K562 (cell line): Measurements from ENCODE around the gene TESK1. TPM values are rescaled to one million over a fixed set of nuclear protein-coding genes. Genes with fewer than 3 reads are reported as not detected.

Experiments
- ASH1L ChIP-seq: fragments of 450-650 bp; IDR thresholded peaks from 2 replicates; pipeline ENCODE4 v1.6.1; 2018; ENCODE audit warnings: borderline replicate concordance, mild to moderate bottlenecking, low read depth; ENCODE audit not compliant: partially characterized antibody
- CBX2 ChIP-seq: fragments of 200-600 bp; sonication (generic); IDR thresholded peaks from one replicate; pipeline ENCODE4 v1.6.1; 2012; ENCODE audit warnings: mild to moderate bottlenecking, low read length, inconsistent platforms; ENCODE audit not compliant: insufficient read depth, poor library complexity, severe bottlenecking
- CBX3 ChIP-seq, 2 experiments: IDR thresholded peaks; 1 replicate in 1 of 2; 2 replicates in 1 of 2; pipeline ENCODE4 v1.6.1; 2012; ENCODE audit warnings: inconsistent platforms in 2 of 2, low read length in 2 of 2, borderline replicate concordance in 1 of 2, control low read depth in 1 of 2
- CXXC5 ChIP-seq: fragments of 250-450 bp; sonication (Bioruptor Pico); IDR thresholded peaks from 2 replicates; pipeline ENCODE4 v1.8.0; 2022; ENCODE audit warnings: inconsistent platforms, mild to moderate bottlenecking, moderate library complexity
- DACH1 ChIP-seq: fragments of 450-650 bp; IDR thresholded peaks from 2 replicates; pipeline ENCODE4 v1.6.1; 2018; ENCODE audit not compliant: partially characterized antibody
- E2F3 ChIP-seq: fragments of 250-450 bp; sonication (Bioruptor Pico); IDR thresholded peaks from 2 replicates; pipeline ENCODE4 v1.4.0; 2020; ENCODE audit warnings: mild to moderate bottlenecking
- EP400 ChIP-seq: fragments of 450-650 bp; IDR thresholded peaks from 2 replicates; pipeline ENCODE4 v1.6.1; 2017; ENCODE audit warnings: antibody characterized with exemption, mild to moderate bottlenecking, moderate library complexity
- FOXK1 ChIP-seq: sonication (generic); formaldehyde crosslinking; IDR thresholded peaks from 2 replicates; pipeline ENCODE4 v1.8.0; 2022; ENCODE audit warnings: missing genetic modification reagents, mild to moderate bottlenecking, borderline replicate concordance
- GATAD2B ChIP-seq: fragments of 450-650 bp; IDR thresholded peaks from 2 replicates; pipeline ENCODE4 v1.6.1; 2017; ENCODE audit warnings: mild to moderate bottlenecking, borderline replicate concordance
- ID3 ChIP-seq, 2 experiments: fragments of 250-450 bp in 1 of 2; fragments of 450-650 bp in 1 of 2; sonication (Bioruptor Pico) in 1 of 2; IDR thresholded peaks; 2 replicates each; pipeline versions ENCODE4 v1.6.1 to v1.8.0; 2016 to 2021; ENCODE audit warnings: mild to moderate bottlenecking in 2 of 2, moderate library complexity in 2 of 2, missing compliant biosample characterization in 1 of 2, missing genetic modification characterization in 1 of 2
- JUND ChIP-seq, 2 experiments: IDR thresholded peaks; 2 replicates in 1 of 2; 3 replicates in 1 of 2; pipeline ENCODE4 v1.6.1; 2011; ENCODE audit warnings: borderline replicate concordance in 2 of 2, low read depth in 2 of 2, low read length in 2 of 2, improper control_type of control experiment in 1 of 2, missing biosample characterization in 1 of 2, missing genetic modification characterization in 1 of 2, missing genetic modification reagents in 1 of 2
- KDM4B ChIP-seq, 2 experiments: fragments of 450-650 bp in 1 of 2; sonication (generic) in 1 of 2; IDR thresholded peaks; 2 replicates each; pipeline ENCODE4 v1.6.1; 2016 to 2017; ENCODE audit warnings: borderline replicate concordance in 2 of 2, antibody characterized with exemption in 1 of 2, low read depth in 1 of 2, mild to moderate bottlenecking in 1 of 2
- NR2F6 ChIP-seq: fragments of 450-650 bp; formaldehyde crosslinking; IDR thresholded peaks from 2 replicates; pipeline ENCODE4 v1.4.0; 2020; ENCODE audit warnings: mild to moderate bottlenecking
- PHF21A ChIP-seq: fragments of 450-650 bp; IDR thresholded peaks from 2 replicates; pipeline ENCODE4 v1.6.1; 2017; ENCODE audit warnings: low read depth, borderline replicate concordance
- RAD51 ChIP-seq: fragments of 450-650 bp; IDR thresholded peaks from 2 replicates; pipeline ENCODE4 v1.7.1; 2016; ENCODE audit warnings: low read depth, mild to moderate bottlenecking, borderline replicate concordance
- ZBTB11 ChIP-seq, 3 experiments: fragments of 200-800 bp in 1 of 3; fragments of 250-450 bp in 1 of 3; fragments of 450-650 bp in 1 of 3; sonication (Bioruptor Pico) in 1 of 3; sonication (Bioruptor generic) in 1 of 3; formaldehyde crosslinking in 1 of 3; IDR thresholded peaks; 2 replicates each; pipeline versions ENCODE4 v1.6.1 to v1.8.0; 2016 to 2022; ENCODE audit warnings: mild to moderate bottlenecking in 2 of 3, missing genetic modification characterization in 2 of 3, missing compliant biosample characterization in 1 of 3, moderate library complexity in 1 of 3
- ZBTB7A ChIP-seq: IDR thresholded peaks from 2 replicates; pipeline ENCODE4 v1.6.1; 2011; ENCODE audit warnings: low read depth, mild to moderate bottlenecking, low read length, moderate library complexity, borderline replicate concordance; ENCODE audit not compliant: control insufficient read depth
- ZEB2 ChIP-seq: fragments of 450-650 bp; IDR thresholded peaks from 2 replicates; pipeline ENCODE4 v1.6.1; 2016
- ZNF232 ChIP-seq: sonication (generic); formaldehyde crosslinking; IDR thresholded peaks from 2 replicates; pipeline ENCODE4 v1.8.0; 2022; ENCODE audit warnings: mild to moderate bottlenecking, missing genetic modification reagents
- ZNF395 ChIP-seq: fragments of 200-800 bp; sonication (Bioruptor generic); IDR thresholded peaks from 2 replicates; pipeline ENCODE4 v1.6.1; 2017; ENCODE audit warnings: missing genetic modification characterization, missing compliant biosample characterization
- ZNF830 ChIP-seq: fragments of 250-450 bp; sonication (Bioruptor Pico); IDR thresholded peaks from 2 replicates; pipeline ENCODE4 v1.5.0; 2021; ENCODE audit warnings: mild to moderate bottlenecking
- polyA plus RNA-seq, 8 experiments: library from polyadenylated mRNA; depleted of rRNA in 4 of 8; stranded (reverse) in 5 of 8; unstranded in 3 of 8; fragments of >200 nt; fragmentation: Nextera tagmentation in 2 of 8; fragmentation: Illumina TruSeq in 1 of 8; extraction: Ambion mirVana in 2 of 8; extraction: Trizol in 1 of 8; gene quantifications; 2 replicates each; pipeline versions ENCODE4 v1.2.1 to v1.2.3, GENCODE V29; 2011 to 2014; ENCODE audit warnings: inconsistent platforms in 1 of 8, missing spikeins in 1 of 8
- total RNA-seq, 7 experiments: library from RNA; depleted of rRNA in 6 of 7; stranded (reverse); fragments of >200 nt in 6 of 7; fragmentation: Illumina TruSeq in 2 of 7; extraction: Trizol in 2 of 7; gene quantifications; 2 replicates each; pipeline versions ENCODE4 v1.2.1 to v1.2.3, GENCODE V29; 2011 to 2021; ENCODE audit warnings: low replicate concordance in 1 of 7

Gene TESK1
- total and polyA plus RNA-seq, 9 of the 15 experiments (the other 6 are each of a cell fraction or from before 2014, with no cell fraction given), result 0.07 to 10.4 (median 4.1) TPM

GRCh38 chr9:35657546-35658136 is 52.6 kb downstream of the TESK1 start, which contains the start of gene RMRP (continued):
- TF ChIP-seq CBX2 (no peak), ASH1L (no peak), GATAD2B (peak; percentile 35), ZBTB7A (0 out of 2 replicates have a peak, but pooled peaks have one; percentile 59), JUND (IDR thresholded peaks at IDR 0.05; ENCODE audit: borderline replicate concordance, low read depth, low read length) (peak; percentile 71), JUND (tag; IDR thresholded peaks at IDR 0.05; ENCODE audit: borderline replicate concordance, low read depth, low read length) (peak; percentile 58; the same call in 1 of the 3 replicates), E2F3 (CRISPR knock-in tag) (no peak), ID3 (CRISPR knock-in tag; IDR thresholded peaks at IDR 0.05) (no peak), ID3 (tag; IDR thresholded peaks at IDR 0.05) (peak; percentile 71; the same call in 1 of the 2 replicates), ZEB2 (peak; percentile 53; the same call in 1 of the 2 replicates), ZBTB11 (CRISPR knock-in tag; IDR thresholded peaks at IDR 0.05) (peak in 1 of 3 experiments; percentile 80; a peak in 2 of 6 replicates), NR2F6 (no peak), ZNF232 (CRISPR knock-in tag) (no peak), RAD51 (peak; percentile 29; the same call in 1 of the 2 replicates), PHF21A (no peak), EP400 (peak; percentile 90), ZNF830 (CRISPR knock-in tag) (no peak), CXXC5 (CRISPR knock-in tag) (peak; percentile 99), DACH1 (no peak), ZNF395 (CRISPR knock-in tag) (no peak; the same call in none of the 2 replicates), FOXK1 (CRISPR knock-in tag) (peak; percentile 59; the same call in 1 of the 2 replicates), KDM4B (IDR thresholded peaks at IDR 0.05; ENCODE audit: borderline replicate concordance in 2 of 2, low read depth in 1 of 2) (no peak), CBX3 (IDR thresholded peaks at IDR 0.05; ENCODE audit: borderline replicate concordance in 1 of 2, low read length in 2 of 2) (peak in 1 of 2 experiments; percentile 74; a peak in 1 of 3 replicates)
